ENCODE measurements around the gene INS. TPM values are rescaled to one million over a fixed set of nuclear protein-coding genes. Genes with fewer than 3 reads are reported as not detected.

INS gene
- total and polyA plus RNA-seq, 3 experiments from 2014 or later: not detected

- H3K36me3 ChIP-seq (ENCODE audit: insufficient read depth, low read length): no peaks in the 10 kb centered on the region
- Mint-ChIP-seq H3K4me3 (no peak overlapping the region), H3K36me3 (no peaks in the 10 kb centered on the region), H3K4me1 (peaks cover 2 to 15% (median 4%) of the 10 kb centered on the region in 3 donors), H3K9me3 (no peaks in the 10 kb centered on the region), H3K27me3 (peaks cover 31 to 35% of the 10 kb centered on the region in 2 donors), H3K27ac (no peak overlapping the region)
- peak in 1 of 5 donors; percentile 32 for DNase-seq
- no peaks in the 10 kb centered on the region for H3K4me1 ChIP-seq (ENCODE audit: insufficient read depth, low read length)
- ChIA-PET POLR2A (no interaction called here), CTCF (interaction anchor here (1.8 kb wide), 1 partner anchor 17 kb away, joined by 5 read pairs; no protein-coding TSS in a partner anchor)
- no peaks in the 10 kb centered on the region for H3K9me3 ChIP-seq (ENCODE audit: low read length)
- peaks cover 10% of the 10 kb centered on the region for H3K27me3 ChIP-seq (ENCODE audit: insufficient read depth, low read length, poor library complexity, severe bottlenecking)
- no peak overlapping the region for H3K27ac ChIP-seq (ENCODE audit: low read depth, low read length)
- H3K4me3 ChIP-seq (ENCODE audit: low read length): no peak overlapping the region
These were observed 25.9 kb downstream of the INS start for GRCh38 chr11:2135018-2135569.

- Histone ChIP-seq H3K4me1 (ENCODE audit: insufficient read depth, low read length) (no peaks in the 10 kb centered on the region), H3K27ac (ENCODE audit: low read depth, low read length) (no peak overlapping the region), H3K36me3 (ENCODE audit: insufficient read depth, low read length) (no peaks in the 10 kb centered on the region), H3K9me3 (ENCODE audit: low read length) (no peaks in the 10 kb centered on the region), H3K27me3 (ENCODE audit: insufficient read depth, low read length, poor library complexity, severe bottlenecking) (peaks cover 10% of the 10 kb centered on the region), H3K4me3 (ENCODE audit: low read length) (no peak overlapping the region)
- no peaks in the 10 kb centered on the region for H3K36me3 Mint-ChIP-seq
- H3K27ac Mint-ChIP-seq: no peak overlapping the region
- no peak overlapping the region for H3K4me3 Mint-ChIP-seq
- H3K4me1 Mint-ChIP-seq: peaks cover 2 to 15% (median 4%) of the 10 kb centered on the region in 3 donors
- ChIA-PET POLR2A (no interaction called here), CTCF (interaction anchor here (1.8 kb wide), 1 partner anchor 17 kb away, joined by 5 read pairs; no protein-coding TSS in a partner anchor)
- no peaks in the 10 kb centered on the region for H3K9me3 Mint-ChIP-seq
- H3K27me3 Mint-ChIP-seq: peaks cover 30 to 35% of the 10 kb centered on the region in 2 donors
- DNase-seq: peak in 1 of 5 donors; percentile 31
These were observed 26.7 kb downstream of the INS start for GRCh38 chr11:2134022-2135010.

GRCh38 chr11:2133241-2134021 is 27.6 kb downstream of the INS start:
- no peaks in the 10 kb centered on the region for H3K36me3 Mint-ChIP-seq
- no peaks in the 10 kb centered on the region for H3K9me3 Mint-ChIP-seq
- Histone ChIP-seq H3K4me1 (ENCODE audit: insufficient read depth, low read length) (no peaks in the 10 kb centered on the region), H3K9me3 (ENCODE audit: low read length) (no peaks in the 10 kb centered on the region), H3K27me3 (ENCODE audit: insufficient read depth, low read length, poor library complexity, severe bottlenecking) (peaks cover 10% of the 10 kb centered on the region), H3K36me3 (ENCODE audit: insufficient read depth, low read length) (no peaks in the 10 kb centered on the region), H3K4me3 (ENCODE audit: low read length) (no peak overlapping the region), H3K27ac (ENCODE audit: low read depth, low read length) (no peak overlapping the region)
- ChIA-PET CTCF (no interaction called here), POLR2A (no interaction called here)
- H3K27me3 Mint-ChIP-seq: peaks cover 29 to 35% of the 10 kb centered on the region in 2 donors
- peak overlapping the region in 1 of 8 donors; percentile 29 for H3K27ac Mint-ChIP-seq
- peaks cover 2 to 13% (median 3%) of the 10 kb centered on the region in 3 donors for H3K4me1 Mint-ChIP-seq
- peak in 1 of 5 donors; percentile 43 for DNase-seq
- H3K4me3 Mint-ChIP-seq: peak overlapping the region in 1 of 7 donors; percentile 54

GRCh38 chr11:2132874-2133240 is 28.2 kb downstream of the INS start:
- no peaks in the 10 kb centered on the region for H3K4me1 ChIP-seq (ENCODE audit: insufficient read depth, low read length)
- H3K27ac ChIP-seq (ENCODE audit: low read depth, low read length): no peak overlapping the region
- Mint-ChIP-seq H3K9me3 (no peaks in the 10 kb centered on the region), H3K36me3 (no peaks in the 10 kb centered on the region), H3K4me3 (no peak overlapping the region), H3K4me1 (peaks cover 0 to 11% (median 0%) of the 10 kb centered on the region in 3 donors), H3K27ac (peak overlapping the region in 1 of 8 donors; percentile 29), H3K27me3 (peaks cover 27 to 35% of the 10 kb centered on the region in 2 donors)
- no peak overlapping the region for H3K4me3 ChIP-seq (ENCODE audit: low read length)
- no peaks in the 10 kb centered on the region for H3K9me3 ChIP-seq (ENCODE audit: low read length)
- ChIA-PET CTCF (no interaction called here), POLR2A (no interaction called here)
- DNase-seq: peak in 1 of 5 donors; percentile 26
- peaks cover 10% of the 10 kb centered on the region for H3K27me3 ChIP-seq (ENCODE audit: insufficient read depth, low read length, poor library complexity, severe bottlenecking)
- no peaks in the 10 kb centered on the region for H3K36me3 ChIP-seq (ENCODE audit: insufficient read depth, low read length)

- peak overlapping the region in 1 of 7 donors; percentile 30 for H3K4me3 Mint-ChIP-seq
- DNase-seq: no peak
- Histone ChIP-seq H3K27ac (ENCODE audit: low read depth, low read length) (no peak overlapping the region), H3K4me3 (ENCODE audit: low read length) (no peak overlapping the region), H3K36me3 (ENCODE audit: insufficient read depth, low read length) (no peaks in the 10 kb centered on the region), H3K9me3 (ENCODE audit: low read length) (no peaks in the 10 kb centered on the region), H3K27me3 (ENCODE audit: insufficient read depth, low read length, poor library complexity, severe bottlenecking) (peaks cover 10% of the 10 kb centered on the region), H3K4me1 (ENCODE audit: insufficient read depth, low read length) (no peaks in the 10 kb centered on the region)
- ChIA-PET POLR2A (no interaction called here), CTCF (no interaction called here)
- H3K36me3 Mint-ChIP-seq: no peaks in the 10 kb centered on the region
- H3K27me3 Mint-ChIP-seq: peaks cover 23 to 35% of the 10 kb centered on the region in 2 donors
- no peak overlapping the region for H3K27ac Mint-ChIP-seq
- H3K9me3 Mint-ChIP-seq: no peaks in the 10 kb centered on the region
- H3K4me1 Mint-ChIP-seq: peaks cover 0 to 7% (median 0%) of the 10 kb centered on the region in 3 donors
These were observed 28.8 kb downstream of the INS start for GRCh38 chr11:2132246-2132645.

- DNase-seq: no peak
These were observed 29.4 kb downstream of the INS start for GRCh38 chr11:2131371-2132236.

GRCh38 chr11:2130881-2131352 is 30.1 kb downstream of the INS start:
- CTCF ChIA-PET: no interaction called here
- peak in 1 of 5 donors; percentile 37 for DNase-seq

More at GRCh38 chr11:2131371-2132236, 29.4 kb downstream of the INS start:
- peaks cover 23 to 34% of the 10 kb centered on the region in 2 donors for H3K27me3 Mint-ChIP-seq
- H3K9me3 Mint-ChIP-seq: no peaks in the 10 kb centered on the region
- no peaks in the 10 kb centered on the region for H3K36me3 Mint-ChIP-seq
- no peaks in the 10 kb centered on the region for H3K4me1 ChIP-seq (ENCODE audit: insufficient read depth, low read length)
- H3K27ac Mint-ChIP-seq: peak overlapping the region in 2 of 8 donors; percentile 37 to 77
- peak overlapping the region in 2 of 7 donors; percentile 1 to 30 for H3K4me3 Mint-ChIP-seq
- no peak overlapping the region for H3K4me3 ChIP-seq (ENCODE audit: low read length)
- peaks cover 0 to 2% (median 0%) of the 10 kb centered on the region in 3 donors for H3K4me1 Mint-ChIP-seq
- ChIA-PET CTCF (no interaction called here), POLR2A (interaction anchor here (0.5 kb wide), 1 partner anchor 333 kb away, joined by 4 read pairs; no protein-coding TSS in a partner anchor)
- no peak overlapping the region for H3K27ac ChIP-seq (ENCODE audit: low read depth, low read length)
- peaks cover 10% of the 10 kb centered on the region for H3K27me3 ChIP-seq (ENCODE audit: insufficient read depth, low read length, poor library complexity, severe bottlenecking)
- H3K36me3 ChIP-seq (ENCODE audit: insufficient read depth, low read length): no peaks in the 10 kb centered on the region
- H3K9me3 ChIP-seq (ENCODE audit: low read length): no peaks in the 10 kb centered on the region

More at GRCh38 chr11:2130881-2131352, 30.1 kb downstream of the INS start:
- no peaks in the 10 kb centered on the region for H3K36me3 Mint-ChIP-seq
- no peaks in the 10 kb centered on the region for H3K4me1 ChIP-seq (ENCODE audit: insufficient read depth, low read length)
- peaks cover 6% of the 10 kb centered on the region for H3K27me3 ChIP-seq (ENCODE audit: insufficient read depth, low read length, poor library complexity, severe bottlenecking)
- no peak overlapping the region for H3K27ac ChIP-seq (ENCODE audit: low read depth, low read length)
- H3K27ac Mint-ChIP-seq: peak overlapping the region in 1 of 8 donors; percentile 77
- no peak overlapping the region for H3K4me3 Mint-ChIP-seq
- no peaks in the 10 kb centered on the region for H3K9me3 Mint-ChIP-seq
- H3K4me3 ChIP-seq (ENCODE audit: low read length): no peak overlapping the region
- H3K4me1 Mint-ChIP-seq: no peaks in the 10 kb centered on the region
- peaks cover 20 to 27% of the 10 kb centered on the region in 2 donors for H3K27me3 Mint-ChIP-seq
- no peaks in the 10 kb centered on the region for H3K36me3 ChIP-seq (ENCODE audit: insufficient read depth, low read length)
- H3K9me3 ChIP-seq (ENCODE audit: low read length): no peaks in the 10 kb centered on the region
- POLR2A ChIA-PET: no interaction called here
